ENCODE measurements around the gene ISM1.

The ISM1 gene

GRCh38 chr20:13259921-13260320 lies 38.8 kb downstream of the ISM1 start:
- DNase-seq: no peak

- no peak for DNase-seq
Observed at GRCh38 chr20:13260650-13261279, 39.7 kb downstream of the ISM1 start.

GRCh38 chr20:13261460-13262301 lies 40.6 kb downstream of the ISM1 start:
- no peak for DNase-seq

- no peak for DNase-seq
Observed at GRCh38 chr20:13262302-13262650, 41.2 kb downstream of the ISM1 start.

- DNase-seq: no peak
Observed at GRCh38 chr20:13262671-13263360, 41.7 kb downstream of the ISM1 start.

- no peak for DNase-seq
Observed at GRCh38 chr20:13263451-13263850, 42.4 kb downstream of the ISM1 start.

- DNase-seq: no peak
Observed at GRCh38 chr20:13264907-13265306, 43.8 kb downstream of the ISM1 start.

GRCh38 chr20:13265941-13266340 lies 44.9 kb downstream of the ISM1 start:
- DNase-seq: no peak

- no peak for DNase-seq
Observed at GRCh38 chr20:13267231-13267630, 46.2 kb downstream of the ISM1 start.

GRCh38 chr20:13268953-13269352 lies 47.9 kb downstream of the ISM1 start:
- no peak for DNase-seq

- no peak for DNase-seq
Observed at GRCh38 chr20:13270211-13270610, 49.1 kb downstream of the ISM1 start.

GRCh38 chr20:13271098-13271497 lies 50.0 kb downstream of the ISM1 start:
- no peak for DNase-seq

GRCh38 chr20:13271977-13272975 lies 51.2 kb downstream of the ISM1 start:
- DNase-seq: no peak

- no peak for DNase-seq
Observed at GRCh38 chr20:13274275-13274861, 53.3 kb downstream of the ISM1 start.

- no peak for DNase-seq
Observed at GRCh38 chr20:13276945-13277541, 56.0 kb downstream of the ISM1 start.

GRCh38 chr20:13277663-13278295 lies 56.7 kb downstream of the ISM1 start:
- DNase-seq: no peak

- no peak for DNase-seq
Observed at GRCh38 chr20:13278812-13279570, 57.9 kb downstream of the ISM1 start.

GRCh38 chr20:13280609-13281324 lies 59.7 kb downstream of the ISM1 start:
- no peak for DNase-seq

GRCh38 chr20:13283869-13284829 lies 63.1 kb downstream of the ISM1 start:
- no peak for DNase-seq

All from cerebellar nuclear complex (tissue), 1 donor.